GM23248 (cell line): ENCODE data around the gene AKAP13. TPM values are rescaled to one million over a fixed set of nuclear protein-coding genes. Genes with fewer than 3 reads are reported as not detected.

Source experiments
- DNase-seq: peaks from one replicate; pipeline ENCODE4 v3.0.0-alpha.2; 2015
- H2AFZ ChIP-seq: fragments of 200-600 bp; sonication (generic); 2 replicates; pipeline ENCODE4 v1.6.1; 2016; ENCODE audit warnings: antibody characterized with exemption
- H3F3A ChIP-seq: fragments of 200-600 bp; sonication (generic); 2 replicates; pipeline ENCODE4 v1.6.1; 2016; ENCODE audit warnings: mild to moderate bottlenecking, antibody characterized with exemption, mixed run types; ENCODE audit not compliant: insufficient read depth
- H3K27ac ChIP-seq: fragments of 200-600 bp; sonication (generic); 2 replicates; pipeline ENCODE4 v1.5.1; 2016; ENCODE audit warnings: mild to moderate bottlenecking
- H3K27me3 ChIP-seq: fragments of 200-600 bp; sonication (generic); replicated peaks from 2 replicates; pipeline ENCODE4 v1.6.1; 2016; ENCODE audit warnings: mild to moderate bottlenecking; ENCODE audit not compliant: insufficient read depth
- H3K36me3 ChIP-seq: fragments of 200-600 bp; sonication (generic); 2 replicates; pipeline ENCODE4 v1.6.1; 2016; ENCODE audit warnings: low read depth, mild to moderate bottlenecking
- H3K4me1 ChIP-seq: fragments of 200-600 bp; sonication (generic); 2 replicates; pipeline ENCODE4 v1.6.1; 2016; ENCODE audit warnings: mild to moderate bottlenecking; ENCODE audit not compliant: insufficient read depth
- H3K4me2 ChIP-seq: fragments of 200-600 bp; sonication (generic); one replicate; pipeline ENCODE4 v1.6.1; 2016; ENCODE audit warnings: mild to moderate bottlenecking; ENCODE audit not compliant: unreplicated experiment
- H3K4me3 ChIP-seq: fragments of 200-600 bp; sonication (generic); 2 replicates; pipeline ENCODE4 v1.5.1; 2016; ENCODE audit warnings: mild to moderate bottlenecking
- H3K79me2 ChIP-seq: fragments of 200-600 bp; sonication (generic); 2 replicates; pipeline ENCODE4 v1.6.1; 2016; ENCODE audit warnings: mild to moderate bottlenecking; ENCODE audit not compliant: insufficient read depth
- H3K9ac ChIP-seq: fragments of 200-600 bp; sonication (generic); 2 replicates; pipeline ENCODE4 v1.6.1; 2016; ENCODE audit warnings: mild to moderate bottlenecking
- H3K9me2 ChIP-seq: fragments of 200-600 bp; sonication (generic); 2 replicates; pipeline ENCODE4 v1.6.1; 2016; ENCODE audit warnings: mixed run types, mild to moderate bottlenecking, moderate library complexity; ENCODE audit not compliant: insufficient read depth
- H3K9me3 ChIP-seq: fragments of 200-600 bp; sonication (generic); one replicate; pipeline ENCODE4 v1.6.1; 2017; ENCODE audit warnings: low read depth
- H4K20me1 ChIP-seq: fragments of 200-600 bp; sonication (generic); 2 replicates; pipeline ENCODE4 v1.6.0; 2016; ENCODE audit not compliant: insufficient read depth
- EZH2 ChIP-seq: fragments of 200-600 bp; sonication (generic); IDR thresholded peaks from 2 replicates; pipeline ENCODE4 v1.6.1; 2018; ENCODE audit warnings: antibody characterized with exemption, mild to moderate bottlenecking; ENCODE audit not compliant: insufficient read depth, poor library complexity, severe bottlenecking
- EZH2phosphoT487 ChIP-seq: fragments of 200-600 bp; sonication (generic); IDR thresholded peaks from 2 replicates; pipeline ENCODE4 v1.6.1; 2018; ENCODE audit warnings: antibody characterized with exemption, moderate library complexity, mild to moderate bottlenecking, low read depth; ENCODE audit not compliant: insufficient read depth
- WGBS, 2 experiments: methylation state at CpG; one replicate each; pipeline ENCODE4 v1.1.6; 2015 to 2017; ENCODE audit warnings: low lambda C conversion rate in 2 of 2, low coverage in 1 of 2; ENCODE audit errors: missing lambda C conversion rate in 2 of 2; 5-methylcytosine and 5-hydroxymethylcytosine counted together
- in situ Hi-C: fragments of 300-500 bp; cut with MboI; formaldehyde crosslinking; loops from 2 replicates; pipeline ENCODE4 v1.15.0; 2020
- polyA plus RNA-seq: library from polyadenylated mRNA; unstranded; fragments of >200 nt; fragmentation: Nextera tagmentation; extraction: Ambion mirVana; gene quantifications from 2 replicates; pipeline ENCODE4 v1.2.1, GENCODE V29; 2016
- total RNA-seq: library from RNA; depleted of rRNA; stranded (reverse); fragments of >200 nt; shearing (Covaris generic); gene quantifications from 2 replicates; pipeline ENCODE4 v1.2.3, GENCODE V29; 2014

Gene AKAP13
- total and polyA plus RNA-seq, 2 experiments from 2014 or later = 26.5 to 27.7 TPM

GRCh38 chr15:85606738-85607137 is 226.3 kb downstream of the AKAP13 start:
- Histone ChIP-seq H3K4me2 (peak overlapping the region; percentile 56), H3K4me3 (0 out of 2 replicates have a peak overlapping the region, but pooled peaks have one; percentile 45), H3K27ac (peak overlapping the region; percentile 72), H4K20me1 (no peaks in the 10 kb centered on the region), H3K4me1 (peaks cover 21% of the 10 kb centered on the region), H3K9me3 (no peaks in the 10 kb centered on the region), H3F3A (peaks cover 37% of the 10 kb centered on the region), H3K9ac (peak overlapping the region; percentile 31), H3K9me2 (no peaks in the 10 kb centered on the region), H3K36me3 (no peaks in the 10 kb centered on the region), H3K79me2 (peaks cover 40% of the 10 kb centered on the region), H3K27me3 (no peaks in the 10 kb centered on the region), H2AFZ (no peak overlapping the region)
- in situ Hi-C loops = no loop called here
- no peak for DNase-seq
- TF ChIP-seq EZH2 = no peak
- TF ChIP-seq EZH2phosphoT487 = no peak
- 29 to 35% methylated on average over 2 of the region's 2 CpGs for WGBS, 2 experiments

- no peaks in the 10 kb centered on the region for H3K36me3 ChIP-seq
- H3F3A ChIP-seq = peaks cover 37% of the 10 kb centered on the region
- no peaks in the 10 kb centered on the region for H4K20me1 ChIP-seq
- H3K4me3 ChIP-seq = peak overlapping the region; percentile 45
- no peak overlapping the region for H2AFZ ChIP-seq
- peaks cover 37% of the 10 kb centered on the region for H3K79me2 ChIP-seq
- no peaks in the 10 kb centered on the region for H3K9me2 ChIP-seq
- H3K27ac ChIP-seq = peak overlapping the region; percentile 72
- DNase-seq = peak; percentile 69
- H3K4me2 ChIP-seq = peak overlapping the region; percentile 56
- TF ChIP-seq EZH2phosphoT487 = no peak
- TF ChIP-seq EZH2 = no peak
- peaks cover 21% of the 10 kb centered on the region for H3K4me1 ChIP-seq
- H3K9me3 ChIP-seq = no peaks in the 10 kb centered on the region
- no peaks in the 10 kb centered on the region for H3K27me3 ChIP-seq
- in situ Hi-C loops = no loop called here
- WGBS, 2 experiments = 17 to 29% methylated on average over 2 of the region's 2 CpGs
- H3K9ac ChIP-seq = peak overlapping the region; percentile 31
These were observed 226.9 kb downstream of the AKAP13 start for GRCh38 chr15:85607141-85607806.

- TF ChIP-seq EZH2 (no peak), EZH2phosphoT487 (no peak)
- in situ Hi-C loops = no loop called here
- peak overlapping the region; percentile 72 for H3K27ac ChIP-seq
These were observed 227.4 kb downstream of the AKAP13 start for GRCh38 chr15:85607842-85608241.

DNA sequence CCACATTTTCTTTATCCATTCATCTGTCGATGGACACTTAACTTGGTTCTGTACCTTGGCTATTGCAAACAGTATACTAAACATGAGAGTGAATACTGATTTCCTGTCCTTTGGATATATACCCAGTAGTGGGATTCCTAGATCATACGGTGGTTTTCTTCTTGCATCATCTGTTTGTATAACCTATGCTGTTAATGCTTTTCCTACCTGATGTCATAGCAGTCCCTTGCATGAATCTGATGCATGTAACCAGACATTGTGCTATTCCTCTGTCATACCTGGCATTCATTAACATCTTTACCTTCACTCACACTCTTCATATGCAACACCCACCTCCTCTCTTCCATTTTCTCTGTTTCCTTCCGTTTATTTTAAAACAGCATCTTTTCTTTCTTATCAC is 229.1 kb downstream of the AKAP13 start:
- Histone ChIP-seq H3F3A (peaks cover 37% of the 10 kb centered on the region), H2AFZ (no peak overlapping the region), H3K4me1 (peaks cover 21% of the 10 kb centered on the region), H3K9ac (no peak overlapping the region), H3K9me3 (no peaks in the 10 kb centered on the region), H3K36me3 (no peaks in the 10 kb centered on the region), H3K9me2 (no peaks in the 10 kb centered on the region), H3K79me2 (peaks cover 51% of the 10 kb centered on the region), H3K27ac (no peak overlapping the region), H4K20me1 (no peaks in the 10 kb centered on the region), H3K4me3 (no peak overlapping the region), H3K4me2 (no peak overlapping the region), H3K27me3 (no peaks in the 10 kb centered on the region)
- no peak for TF ChIP-seq EZH2phosphoT487
- no peak for TF ChIP-seq EZH2
- DNase-seq = no peak
- WGBS, 2 experiments = 95 to 99% methylated on average over 3 of the region's 3 CpGs
- in situ Hi-C loops = no loop called here

More at GRCh38 chr15:85607842-85608241, 227.4 kb downstream of the AKAP13 start:
- no peaks in the 10 kb centered on the region for H3K36me3 ChIP-seq
- H2AFZ ChIP-seq = no peak overlapping the region
- H3F3A ChIP-seq = peaks cover 37% of the 10 kb centered on the region
- H3K4me3 ChIP-seq = peak overlapping the region; percentile 45
- peaks cover 21% of the 10 kb centered on the region for H3K4me1 ChIP-seq
- 0 to 3% methylated on average over 1 of the region's 1 CpG for WGBS, 2 experiments
- H4K20me1 ChIP-seq = no peaks in the 10 kb centered on the region
- no peaks in the 10 kb centered on the region for H3K9me3 ChIP-seq
- H3K9ac ChIP-seq = peak overlapping the region; percentile 31
- H3K27me3 ChIP-seq = no peaks in the 10 kb centered on the region
- no peaks in the 10 kb centered on the region for H3K9me2 ChIP-seq
- H3K79me2 ChIP-seq = peaks cover 38% of the 10 kb centered on the region
- DNase-seq = peak; percentile 95
- H3K4me2 ChIP-seq = peak overlapping the region; percentile 56

GRCh38 chr15:85611361-85611760 is 231.0 kb downstream of the AKAP13 start:
- WGBS, 2 experiments = 90 to 92% methylated on average over 7 of the region's 7 CpGs
- DNase-seq = no peak
- no peaks in the 10 kb centered on the region for H4K20me1 ChIP-seq
- peaks cover 29% of the 10 kb centered on the region for H3K4me1 ChIP-seq
- no peaks in the 10 kb centered on the region for H3K9me2 ChIP-seq
- TF ChIP-seq EZH2 (no peak), EZH2phosphoT487 (no peak)
- H3K79me2 ChIP-seq = peaks cover 64% of the 10 kb centered on the region
- H2AFZ ChIP-seq = no peak overlapping the region
- in situ Hi-C loops = no loop called here
- H3K27me3 ChIP-seq = no peaks in the 10 kb centered on the region
- peaks cover 46% of the 10 kb centered on the region for H3F3A ChIP-seq
- H3K27ac ChIP-seq = no peak overlapping the region
- no peaks in the 10 kb centered on the region for H3K9me3 ChIP-seq
- H3K36me3 ChIP-seq = no peaks in the 10 kb centered on the region
- H3K4me3 ChIP-seq = no peak overlapping the region
- H3K4me2 ChIP-seq = no peak overlapping the region
- no peak overlapping the region for H3K9ac ChIP-seq
